H9 (cell line): ENCODE data around the gene FHIT. TPM values are rescaled to one million over a fixed set of nuclear protein-coding genes. Genes with fewer than 3 reads are reported as not detected.

Experiments
- DNase-seq: peaks from one replicate; pipeline ENCODE4 v3.0.0-alpha.2; 2017
- H2AFZ ChIP-seq: one replicate; pipeline ENCODE4 v1.6.1; 2013; ENCODE audit warnings: mild to moderate bottlenecking, low read length, control low read depth, moderate library complexity
- H2AK5ac ChIP-seq: 2 replicates; pipeline ENCODE4 v1.6.1; 2013; ENCODE audit warnings: low read length, control low read depth, mixed read lengths; ENCODE audit not compliant: insufficient read length
- H2BK120ac ChIP-seq: one replicate; pipeline ENCODE4 v1.6.1; 2013; ENCODE audit warnings: low read depth, mild to moderate bottlenecking, low read length, control low read depth, inconsistent platforms; ENCODE audit not compliant: poor library complexity, severe bottlenecking
- H2BK12ac ChIP-seq: 2 replicates; pipeline ENCODE4 v1.6.1; 2013; ENCODE audit warnings: low read length, control low read depth, mixed read lengths, low read depth; ENCODE audit not compliant: insufficient read length
- H2BK15ac ChIP-seq: 2 replicates; pipeline ENCODE4 v1.6.1; 2013; ENCODE audit warnings: low read depth, low read length, control low read depth
- H2BK20ac ChIP-seq: one replicate; pipeline ENCODE4 v1.6.1; 2013; ENCODE audit warnings: low read depth, mild to moderate bottlenecking, low read length, control low read depth, inconsistent platforms; ENCODE audit not compliant: poor library complexity, severe bottlenecking
- H2BK5ac ChIP-seq: 2 replicates; pipeline ENCODE4 v1.6.1; 2013; ENCODE audit warnings: low read length, control low read depth, mixed read lengths; ENCODE audit not compliant: insufficient read length
- H3K14ac ChIP-seq: 2 replicates; pipeline ENCODE4 v1.6.1; 2013; ENCODE audit warnings: low read length, control low read depth; ENCODE audit not compliant: insufficient read depth
- H3K18ac ChIP-seq: 2 replicates; pipeline ENCODE4 v1.6.1; 2013; ENCODE audit warnings: low read depth, mild to moderate bottlenecking, mixed read lengths, low read length, control low read depth; ENCODE audit not compliant: insufficient read length
- H3K23ac ChIP-seq: 2 replicates; pipeline ENCODE4 v1.6.1; 2013; ENCODE audit warnings: low read length, control low read depth, mixed read lengths, low read depth; ENCODE audit not compliant: insufficient read length
- H3K23me2 ChIP-seq: 2 replicates; pipeline ENCODE4 v1.6.1; 2013; ENCODE audit warnings: low read depth, mild to moderate bottlenecking, mixed read lengths, low read length, control low read depth; ENCODE audit not compliant: insufficient read length, poor library complexity, severe bottlenecking
- H3K27ac ChIP-seq: 2 replicates; pipeline ENCODE4 v1.5.1; 2013; ENCODE audit warnings: low read length, control low read depth, mixed read lengths, low read depth; ENCODE audit not compliant: insufficient read length
- H3K27me3 ChIP-seq: 2 replicates; pipeline ENCODE4 v1.6.1; 2013; ENCODE audit warnings: low read length, control low read depth, inconsistent platforms; ENCODE audit not compliant: insufficient read depth
- H3K4ac ChIP-seq: 2 replicates; pipeline ENCODE4 v1.6.1; 2013; ENCODE audit warnings: low read depth, mild to moderate bottlenecking, control low read depth, inconsistent platforms, low read length, moderate library complexity
- H3K4me1 ChIP-seq: 2 replicates; pipeline ENCODE4 v1.6.1; 2013; ENCODE audit warnings: low read length, control low read depth, inconsistent platforms; ENCODE audit not compliant: insufficient read depth
- H3K4me2 ChIP-seq: 2 replicates; pipeline ENCODE4 v1.6.1; 2013; ENCODE audit warnings: low read length, control low read depth, mixed read lengths; ENCODE audit not compliant: insufficient read length, insufficient read depth
- H3K56ac ChIP-seq: 2 replicates; pipeline ENCODE4 v1.6.1; 2013; ENCODE audit warnings: low read depth, mild to moderate bottlenecking, mixed read lengths, low read length, control low read depth; ENCODE audit not compliant: insufficient read length
- H3K79me1 ChIP-seq: 2 replicates; pipeline ENCODE4 v1.6.1; 2013; ENCODE audit warnings: low read depth, mild to moderate bottlenecking, moderate library complexity, low read length, control low read depth, inconsistent platforms; ENCODE audit not compliant: insufficient read depth, poor library complexity, severe bottlenecking
- H3K79me2 ChIP-seq: 2 replicates; pipeline ENCODE4 v1.6.1; 2013; ENCODE audit warnings: low read length, control low read depth, inconsistent platforms; ENCODE audit not compliant: insufficient read depth
- H3K9ac ChIP-seq: 2 replicates; pipeline ENCODE4 v1.6.1; 2013; ENCODE audit warnings: low read length, control low read depth, mixed read lengths; ENCODE audit not compliant: insufficient read length; ENCODE audit errors: extremely low read depth
- H3K9me3 ChIP-seq: one replicate; pipeline ENCODE4 v1.6.1; 2013; ENCODE audit warnings: low read depth, low read length, inconsistent platforms; ENCODE audit not compliant: control insufficient read depth
- H3T11ph ChIP-seq: one replicate; pipeline ENCODE4 v1.6.1; 2013; ENCODE audit warnings: mild to moderate bottlenecking, low read length, control low read depth, inconsistent platforms
- H4K20me1 ChIP-seq: one replicate; pipeline ENCODE4 v1.6.1; 2013; ENCODE audit not compliant: control insufficient read depth, insufficient read length, insufficient read depth
- H4K5ac ChIP-seq: 2 replicates; pipeline ENCODE4 v1.6.1; 2013; ENCODE audit warnings: low read depth, mild to moderate bottlenecking, mixed read lengths, low read length, control low read depth; ENCODE audit not compliant: insufficient read length
- H4K8ac ChIP-seq: replicated peaks from 2 replicates; pipeline ENCODE4 v1.6.1; 2013; ENCODE audit warnings: low read length, control low read depth, mixed read lengths, low read depth; ENCODE audit not compliant: insufficient read length
- H4K91ac ChIP-seq: 2 replicates; pipeline ENCODE4 v1.6.1; 2013; ENCODE audit warnings: low read depth, mild to moderate bottlenecking, moderate library complexity, mixed read lengths, low read length, control low read depth; ENCODE audit not compliant: insufficient read length
- H3K27ac Mint-ChIP-seq, 3 experiments: 2 replicates in 2 of 3; 3 replicates in 1 of 3; pipeline ENCODE4 v1.8.0; 2020 to 2021; ENCODE audit warnings: mixed read lengths in 3 of 3, mild to moderate bottlenecking in 1 of 3, moderate library complexity in 1 of 3
- H3K27me3 Mint-ChIP-seq: 2 replicates; pipeline ENCODE4 v1.8.0; 2021; ENCODE audit warnings: low read depth, mild to moderate bottlenecking, moderate library complexity, mixed read lengths
- H3K36me3 Mint-ChIP-seq, 3 experiments: 2 replicates in 2 of 3; 3 replicates in 1 of 3; pipeline ENCODE4 v1.8.0; 2020 to 2021; ENCODE audit warnings: low read depth in 3 of 3, mixed read lengths in 3 of 3; ENCODE audit not compliant: insufficient read depth in 1 of 3
- H3K4me1 Mint-ChIP-seq, 2 experiments: 2 replicates each; pipeline ENCODE4 v1.8.0; 2020; ENCODE audit warnings: mixed read lengths in 2 of 2
- H3K4me3 Mint-ChIP-seq, 2 experiments: 2 replicates in 1 of 2; 3 replicates in 1 of 2; pipeline ENCODE4 v1.8.0; 2020 to 2021; ENCODE audit warnings: mild to moderate bottlenecking in 2 of 2, mixed read lengths in 2 of 2, moderate library complexity in 1 of 2
- H3K9me3 Mint-ChIP-seq, 2 experiments: 2 replicates in 1 of 2; 3 replicates in 1 of 2; pipeline ENCODE4 v1.8.0; 2020; ENCODE audit warnings: mild to moderate bottlenecking in 2 of 2, mixed read lengths in 2 of 2, moderate library complexity in 1 of 2
- CTCF ChIP-seq: fragments of 200-600 bp; sonication (generic); conservative IDR thresholded peaks from 3 replicates; pipeline ENCODE4 v1.8.0; 2021; ENCODE audit warnings: antibody characterized with exemption, mild to moderate bottlenecking
- WGBS: extraction: QIAGEN DNeasy Blood & Tissue Kit; methylation state at CpG from one replicate; pipeline ENCODE4 v1.1.7; 2013; ENCODE audit warnings: missing lambda C conversion rate, low lambda C conversion rate, mixed read lengths; ENCODE audit not compliant: insufficient read length; ENCODE audit errors: extremely low coverage; 5-methylcytosine and 5-hydroxymethylcytosine counted together
- total RNA-seq: library from RNA; stranded (reverse); gene quantifications from 2 replicates; pipeline ENCODE4 v1.2.1, GENCODE V29; 2021

FHIT gene
- total RNA-seq, 1 experiment from 2014 or later = 3.0 TPM

GRCh38 chr3:60953351-60953750, 297.9 kb downstream of the FHIT start:
- Histone ChIP-seq H3K56ac (no peak overlapping the region), H3K23me2 (no peaks in the 10 kb centered on the region), H2BK15ac (no peak overlapping the region), H3K9me3 (no peaks in the 10 kb centered on the region), H3K27ac (no peak overlapping the region), H4K5ac (no peak overlapping the region), H3K4me2 (no peak overlapping the region), H2BK20ac (no peak overlapping the region), H3K18ac (no peak overlapping the region), H3K14ac (no peak overlapping the region), H4K8ac (no peak overlapping the region), H3K4ac (no peak overlapping the region), H4K20me1 (no peaks in the 10 kb centered on the region), H3K27me3 (no peaks in the 10 kb centered on the region), H3K79me1 (no peaks in the 10 kb centered on the region), H4K91ac (no peak overlapping the region), H3K79me2 (no peaks in the 10 kb centered on the region), H3T11ph (no peak overlapping the region), H2AK5ac (no peak overlapping the region), H2AFZ (no peak overlapping the region), H3K9ac (no peak overlapping the region), H2BK12ac (no peak overlapping the region), H2BK120ac (no peak overlapping the region), H2BK5ac (no peak overlapping the region), H3K23ac (no peak overlapping the region), H3K4me1 (no peaks in the 10 kb centered on the region)
- H3K4me3 Mint-ChIP-seq = no peak overlapping the region
- no peak overlapping the region for H3K27ac Mint-ChIP-seq
- H3K9me3 Mint-ChIP-seq = peaks cover 3 to 5% of the 10 kb centered on the region in 2 experiments; a peak in 3 of 5 replicates
- H3K4me1 Mint-ChIP-seq = peaks cover 0 to 6% of the 10 kb centered on the region in 2 experiments; a peak in 1 of 4 replicates
- WGBS = no CpG with 5 or more reads among the region's 5 CpGs
- peaks cover 0 to 9% (median 3%) of the 10 kb centered on the region in 3 experiments; a peak in 3 of 7 replicates for H3K36me3 Mint-ChIP-seq
- no peak for TF ChIP-seq CTCF
- no peaks in the 10 kb centered on the region for H3K27me3 Mint-ChIP-seq
- no peak for DNase-seq
